WTC11 (cell line): ENCODE measurements around the gene SH3GL1.

Experiments
- CTCF ChIP-seq: fragments of 200-600 bp; IDR thresholded peaks from 2 replicates; pipeline ENCODE4 v1.8.0; 2022; ENCODE audit warnings: antibody characterized with exemption
- E2F4 ChIP-seq: sonication (generic); formaldehyde crosslinking; IDR thresholded peaks from 2 replicates; pipeline ENCODE4 v1.8.1; 2022; ENCODE audit warnings: low read depth, mild to moderate bottlenecking, moderate library complexity, missing genetic modification reagents, borderline replicate concordance
- ELF4 ChIP-seq: sonication (generic); formaldehyde crosslinking; IDR thresholded peaks from 2 replicates; pipeline ENCODE4 v1.8.1; 2022; ENCODE audit warnings: low read depth, mild to moderate bottlenecking, moderate library complexity, missing genetic modification reagents
- MAX ChIP-seq: sonication (generic); formaldehyde crosslinking; IDR thresholded peaks from 2 replicates; pipeline ENCODE4 v1.8.0; 2022; ENCODE audit warnings: mild to moderate bottlenecking, missing genetic modification reagents
- NFE2L1 ChIP-seq: sonication (generic); formaldehyde crosslinking; IDR thresholded peaks from 2 replicates; pipeline ENCODE4 v1.8.1; 2023; ENCODE audit warnings: missing genetic modification reagents
- SMAD4 ChIP-seq: sonication (generic); formaldehyde crosslinking; IDR thresholded peaks from 2 replicates; pipeline ENCODE4 v1.8.0; 2022; ENCODE audit warnings: mild to moderate bottlenecking, missing genetic modification reagents
- STAT6 ChIP-seq: sonication (generic); formaldehyde crosslinking; conservative IDR thresholded peaks from 2 replicates; pipeline ENCODE4 v1.8.1; 2023; ENCODE audit warnings: mild to moderate bottlenecking, low read depth, missing genetic modification reagents, moderate library complexity
- TCF7 ChIP-seq: sonication (generic); formaldehyde crosslinking; IDR thresholded peaks from 2 replicates; pipeline ENCODE4 v1.8.0; 2022; ENCODE audit warnings: mild to moderate bottlenecking, low read depth, missing genetic modification reagents, moderate library complexity
- TEAD1 ChIP-seq: sonication (generic); formaldehyde crosslinking; IDR thresholded peaks from 2 replicates; pipeline ENCODE4 v1.8.0; 2022; ENCODE audit warnings: mild to moderate bottlenecking, missing genetic modification reagents
- ZNF263 ChIP-seq: sonication (generic); formaldehyde crosslinking; IDR thresholded peaks from 2 replicates; pipeline ENCODE4 v1.8.1; 2022; ENCODE audit warnings: low read depth, mild to moderate bottlenecking, moderate library complexity, missing genetic modification reagents
- ZNF423 ChIP-seq: fragments of 250-450 bp; sonication (Bioruptor Pico); IDR thresholded peaks from 2 replicates; pipeline ENCODE4 v2.1.2; 2022; ENCODE audit warnings: mild to moderate bottlenecking, moderate library complexity
- TF ChIP-seq, protein P1 (sequence below): sonication (generic); formaldehyde crosslinking; IDR thresholded peaks from 2 replicates; pipeline ENCODE4 v1.8.1; 2023; ENCODE audit warnings: mild to moderate bottlenecking, missing genetic modification reagents
- TF ChIP-seq, protein P2 (sequence below): sonication (generic); formaldehyde crosslinking; IDR thresholded peaks from 2 replicates; pipeline ENCODE4 v1.8.1; 2022; ENCODE audit warnings: low read depth, missing genetic modification reagents, borderline replicate concordance
- TF ChIP-seq, protein P3 (sequence below): fragments of 250-450 bp; sonication (Bioruptor Pico); conservative IDR thresholded peaks from 2 replicates; pipeline ENCODE4 v1.9.0; 2021; ENCODE audit warnings: mild to moderate bottlenecking

DNA sequence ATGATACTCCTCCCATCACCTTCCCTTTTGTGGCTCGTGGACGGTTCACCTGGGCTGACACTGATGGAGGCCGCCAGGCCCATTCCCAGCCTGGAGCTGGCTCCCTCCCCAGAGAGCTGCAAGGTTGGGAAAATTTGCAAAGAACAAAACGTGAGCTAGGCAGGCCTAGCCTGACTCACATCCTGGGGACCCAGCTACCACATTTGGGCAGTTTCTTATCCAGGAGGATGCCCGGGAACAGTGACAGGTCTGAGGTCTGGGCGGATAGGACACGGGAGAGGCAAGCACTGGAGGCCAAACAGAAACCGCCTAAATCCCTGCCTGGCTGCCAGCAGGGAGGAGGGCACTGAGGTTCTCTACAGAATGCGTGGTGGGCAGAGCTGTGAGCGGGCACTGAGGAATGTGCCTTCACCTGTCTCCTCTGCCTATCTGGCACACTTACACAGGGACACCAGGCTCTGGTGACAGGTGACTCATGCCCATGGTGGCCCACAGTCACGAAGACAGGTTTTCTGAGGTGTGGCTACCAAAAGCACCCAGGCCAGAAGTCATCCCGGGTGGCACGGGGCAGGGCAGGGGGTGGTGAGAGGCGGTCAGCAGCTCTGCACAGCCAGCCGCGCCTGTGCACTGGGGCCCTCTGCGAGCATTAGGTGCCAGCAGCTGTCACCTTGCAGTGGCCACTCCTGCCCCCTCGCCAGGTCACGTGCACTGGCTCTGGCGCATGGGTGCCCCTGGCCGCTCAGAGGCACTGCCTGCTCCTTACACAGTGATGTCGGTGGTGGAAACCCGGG is 23.2 kb downstream of the SH3GL1 start:
- TF ChIP-seq SMAD4 (no peak), CTCF (no peak), STAT6 (CRISPR knock-in tag) (no peak), ZNF423 (no peak; the same call in 1 of the 2 replicates), ELF4 (no peak), TCF7 (CRISPR knock-in tag) (no peak), NFE2L1 (CRISPR knock-in tag) (no peak), MAX (CRISPR knock-in tag) (no peak), ZNF263 (CRISPR knock-in tag) (no peak), TEAD1 (CRISPR knock-in tag) (no peak), E2F4 (CRISPR knock-in tag) (no peak)
- TF ChIP-seq, protein P1, sequence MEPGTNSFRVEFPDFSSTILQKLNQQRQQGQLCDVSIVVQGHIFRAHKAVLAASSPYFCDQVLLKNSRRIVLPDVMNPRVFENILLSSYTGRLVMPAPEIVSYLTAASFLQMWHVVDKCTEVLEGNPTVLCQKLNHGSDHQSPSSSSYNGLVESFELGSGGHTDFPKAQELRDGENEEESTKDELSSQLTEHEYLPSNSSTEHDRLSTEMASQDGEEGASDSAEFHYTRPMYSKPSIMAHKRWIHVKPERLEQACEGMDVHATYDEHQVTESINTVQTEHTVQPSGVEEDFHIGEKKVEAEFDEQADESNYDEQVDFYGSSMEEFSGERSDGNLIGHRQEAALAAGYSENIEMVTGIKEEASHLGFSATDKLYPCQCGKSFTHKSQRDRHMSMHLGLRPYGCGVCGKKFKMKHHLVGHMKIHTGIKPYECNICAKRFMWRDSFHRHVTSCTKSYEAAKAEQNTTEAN (CRISPR knock-in tag) = no peak
- TF ChIP-seq, protein P2, sequence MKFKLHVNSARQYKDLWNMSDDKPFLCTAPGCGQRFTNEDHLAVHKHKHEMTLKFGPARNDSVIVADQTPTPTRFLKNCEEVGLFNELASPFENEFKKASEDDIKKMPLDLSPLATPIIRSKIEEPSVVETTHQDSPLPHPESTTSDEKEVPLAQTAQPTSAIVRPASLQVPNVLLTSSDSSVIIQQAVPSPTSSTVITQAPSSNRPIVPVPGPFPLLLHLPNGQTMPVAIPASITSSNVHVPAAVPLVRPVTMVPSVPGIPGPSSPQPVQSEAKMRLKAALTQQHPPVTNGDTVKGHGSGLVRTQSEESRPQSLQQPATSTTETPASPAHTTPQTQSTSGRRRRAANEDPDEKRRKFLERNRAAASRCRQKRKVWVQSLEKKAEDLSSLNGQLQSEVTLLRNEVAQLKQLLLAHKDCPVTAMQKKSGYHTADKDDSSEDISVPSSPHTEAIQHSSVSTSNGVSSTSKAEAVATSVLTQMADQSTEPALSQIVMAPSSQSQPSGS (CRISPR knock-in tag) = no peak
- TF ChIP-seq, protein P3, sequence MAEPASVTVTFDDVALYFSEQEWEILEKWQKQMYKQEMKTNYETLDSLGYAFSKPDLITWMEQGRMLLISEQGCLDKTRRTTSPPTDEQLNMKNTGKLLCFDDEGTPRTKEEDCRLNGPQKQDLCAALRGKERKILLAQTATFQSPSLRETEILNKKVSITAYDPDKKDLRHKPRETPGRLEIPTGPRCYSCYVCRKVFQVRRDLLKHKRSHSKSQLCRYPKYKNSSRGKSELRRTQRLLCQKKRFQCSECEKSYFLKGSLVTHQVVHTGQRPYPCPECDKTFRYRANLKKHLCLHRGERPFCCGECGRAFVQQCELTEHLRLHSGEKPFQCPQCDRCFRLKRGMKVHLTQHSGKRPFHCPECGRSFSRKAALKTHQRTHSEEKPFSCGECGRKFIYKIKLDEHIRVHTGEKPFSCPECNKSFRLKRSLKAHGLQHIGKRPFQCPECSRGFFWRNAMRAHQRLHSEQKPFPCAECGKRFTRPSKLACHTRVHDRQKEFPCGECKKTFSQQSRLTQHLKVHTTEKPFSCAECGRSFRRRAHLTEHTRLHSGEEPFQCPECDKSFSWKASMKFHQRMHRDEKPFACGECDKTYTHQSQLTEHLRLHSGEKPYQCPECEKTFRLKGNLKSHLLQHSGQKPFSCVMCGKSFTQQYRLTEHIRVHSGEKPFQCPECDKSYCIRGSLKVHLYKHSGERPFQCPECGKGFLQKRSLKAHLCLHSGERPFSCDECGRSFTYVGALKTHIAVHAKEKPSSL (CRISPR knock-in tag) = no peak
